Tibial nerve (tissue), 4 donors: ENCODE measurements around the gene EMX1.

Experiments used
- EP300 ChIP-seq, 2 donors: sonication (generic); formaldehyde crosslinking; IDR thresholded peaks; one replicate each; pipeline ENCODE4 v1.6.1; 2017; ENCODE audit warnings: antibody characterized with exemption in 2 of 2, mild to moderate bottlenecking in 1 of 2
- TF ChIP-seq, protein P1 (sequence below), 5 experiments: fragments of 200-600 bp in 3 of 5; fragments of 450-650 bp in 2 of 5; sonication (generic) in 3 of 5; IDR thresholded peaks; one replicate each; pipeline ENCODE4 v1.5.1; 2016 to 2019; ENCODE audit warnings: antibody characterized with exemption in 5 of 5, mild to moderate bottlenecking in 3 of 5, moderate library complexity in 2 of 5

- TF ChIP-seq, protein P1, sequence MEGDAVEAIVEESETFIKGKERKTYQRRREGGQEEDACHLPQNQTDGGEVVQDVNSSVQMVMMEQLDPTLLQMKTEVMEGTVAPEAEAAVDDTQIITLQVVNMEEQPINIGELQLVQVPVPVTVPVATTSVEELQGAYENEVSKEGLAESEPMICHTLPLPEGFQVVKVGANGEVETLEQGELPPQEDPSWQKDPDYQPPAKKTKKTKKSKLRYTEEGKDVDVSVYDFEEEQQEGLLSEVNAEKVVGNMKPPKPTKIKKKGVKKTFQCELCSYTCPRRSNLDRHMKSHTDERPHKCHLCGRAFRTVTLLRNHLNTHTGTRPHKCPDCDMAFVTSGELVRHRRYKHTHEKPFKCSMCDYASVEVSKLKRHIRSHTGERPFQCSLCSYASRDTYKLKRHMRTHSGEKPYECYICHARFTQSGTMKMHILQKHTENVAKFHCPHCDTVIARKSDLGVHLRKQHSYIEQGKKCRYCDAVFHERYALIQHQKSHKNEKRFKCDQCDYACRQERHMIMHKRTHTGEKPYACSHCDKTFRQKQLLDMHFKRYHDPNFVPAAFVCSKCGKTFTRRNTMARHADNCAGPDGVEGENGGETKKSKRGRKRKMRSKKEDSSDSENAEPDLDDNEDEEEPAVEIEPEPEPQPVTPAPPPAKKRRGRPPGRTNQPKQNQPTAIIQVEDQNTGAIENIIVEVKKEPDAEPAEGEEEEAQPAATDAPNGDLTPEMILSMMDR (IDR thresholded peaks at IDR 0.05) = no peak
- TF ChIP-seq EP300 (IDR thresholded peaks at IDR 0.05) = no peak
Observed at GRCh38 chr2:72921088-72921851, 4.0 kb downstream of the EMX1 start.
